ENCODE results near the gene C3orf62. TPM values are rescaled to one million over a fixed set of nuclear protein-coding genes. Genes with fewer than 3 reads are reported as not detected.

Gene C3orf62
- polyA plus RNA-seq, 1 donor from 2014 or later = 1.5 TPM

DNA sequence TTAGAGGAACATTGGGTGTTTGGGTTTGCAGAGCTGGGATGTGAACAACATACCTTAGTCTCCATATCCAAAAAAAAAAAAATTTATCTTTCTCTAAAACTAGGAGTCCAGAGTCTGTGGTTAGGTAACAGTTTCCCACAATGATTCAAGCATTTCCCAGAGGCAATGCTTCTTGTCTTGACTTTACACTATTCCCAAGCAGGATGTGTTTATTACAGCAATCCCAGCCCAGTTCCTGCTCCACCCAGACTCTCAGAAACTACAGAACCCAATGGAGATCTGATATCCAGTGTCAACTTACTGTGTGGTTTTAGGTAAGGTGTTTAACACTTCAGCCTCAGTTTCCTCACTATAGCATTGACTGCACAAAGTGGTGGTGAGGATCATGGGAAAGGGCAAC lies 2.3 kb upstream of the C3orf62 start:
- no peaks in the 10 kb centered on the region for H3K27me3 Mint-ChIP-seq
- H3K27ac Mint-ChIP-seq = peak overlapping the region in 2 of 3 donors; percentile 16 to 39
- H3K4me3 Mint-ChIP-seq = no peak overlapping the region
- H3K4me1 Mint-ChIP-seq = peaks cover 11 to 20% (median 15%) of the 10 kb centered on the region in 3 donors
- H3K9me3 Mint-ChIP-seq = no peaks in the 10 kb centered on the region
- peaks cover 14% of the 10 kb centered on the region for H3K36me3 Mint-ChIP-seq

GRCh38 chr3:49278548-49278947 lies 1.5 kb upstream of the C3orf62 start:
- peak overlapping the region; percentile 64 to 96 (median 70) for H3K27ac Mint-ChIP-seq
- no peaks in the 10 kb centered on the region for H3K9me3 Mint-ChIP-seq
- no peaks in the 10 kb centered on the region for H3K27me3 Mint-ChIP-seq
- peaks cover 11 to 20% (median 15%) of the 10 kb centered on the region in 3 donors for H3K4me1 Mint-ChIP-seq
- H3K36me3 Mint-ChIP-seq = peaks cover 12% of the 10 kb centered on the region
- peak overlapping the region in 1 of 4 donors; percentile 82 for H3K4me3 Mint-ChIP-seq

DNA sequence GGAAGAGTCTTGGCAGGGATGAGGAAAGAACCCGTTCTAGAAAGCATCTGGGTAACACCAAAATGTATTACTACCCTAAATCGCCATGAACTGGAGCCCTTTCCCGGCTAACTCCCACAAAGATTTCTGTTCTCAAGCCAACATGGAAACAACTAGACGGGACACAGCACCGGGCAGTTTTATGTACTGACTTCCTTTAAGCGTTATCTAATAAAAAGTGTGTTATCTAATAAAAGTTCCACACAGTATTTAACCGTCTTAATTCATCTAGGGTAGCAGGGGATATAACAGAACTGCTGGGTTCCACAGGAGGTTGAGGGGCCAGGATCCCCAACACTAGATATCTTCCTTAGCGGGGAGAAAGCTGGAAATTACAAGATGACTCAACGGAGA lies 347 bp upstream of the C3orf62 start:
- H3K9me3 Mint-ChIP-seq = no peaks in the 10 kb centered on the region
- no peaks in the 10 kb centered on the region for H3K27me3 Mint-ChIP-seq
- peaks cover 13% of the 10 kb centered on the region for H3K36me3 Mint-ChIP-seq
- H3K27ac Mint-ChIP-seq = peak overlapping the region; percentile 70 to 96 (median 92)
- H3K4me3 Mint-ChIP-seq = peak overlapping the region; percentile 82 to 95 (median 88)
- H3K4me1 Mint-ChIP-seq = peaks cover 11 to 20% (median 15%) of the 10 kb centered on the region in 3 donors

GRCh38 chr3:49273825-49274532 lies 3.1 kb downstream of the C3orf62 start:
- H3K27ac Mint-ChIP-seq = no peak overlapping the region
- H3K4me1 Mint-ChIP-seq = peaks cover 11 to 20% (median 15%) of the 10 kb centered on the region in 3 donors
- H3K9me3 Mint-ChIP-seq = no peaks in the 10 kb centered on the region
- no peaks in the 10 kb centered on the region for H3K27me3 Mint-ChIP-seq
- peak overlapping the region in 1 of 4 donors; percentile 17 for H3K4me3 Mint-ChIP-seq
- H3K36me3 Mint-ChIP-seq = peaks cover 6% of the 10 kb centered on the region

DNA sequence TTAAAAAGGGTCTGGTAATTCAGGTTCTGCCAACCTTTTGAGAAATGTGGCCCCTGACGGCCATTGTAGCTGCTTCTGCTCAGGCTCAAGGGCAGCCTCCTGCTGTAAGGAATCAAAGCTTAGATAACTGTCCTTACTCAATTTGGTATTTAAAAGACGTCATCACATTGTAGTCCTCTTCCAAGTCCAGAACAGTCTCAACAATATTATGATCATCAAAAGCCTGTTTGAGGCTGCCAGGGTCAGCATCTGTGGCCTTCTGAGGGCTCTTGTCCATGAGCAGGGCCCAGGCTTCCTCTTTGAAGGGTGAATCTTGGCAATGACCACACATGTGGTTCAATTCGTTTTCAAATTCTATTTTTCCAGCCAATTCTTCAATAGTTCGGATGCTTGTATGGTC lies 6.0 kb downstream of the C3orf62 start:
- H3K27me3 Mint-ChIP-seq = no peaks in the 10 kb centered on the region
- H3K4me3 Mint-ChIP-seq = no peak overlapping the region
- no peaks in the 10 kb centered on the region for H3K9me3 Mint-ChIP-seq
- peaks cover 0 to under 1% (median under 1%) of the 10 kb centered on the region in 3 donors for H3K4me1 Mint-ChIP-seq
- no peak overlapping the region for H3K27ac Mint-ChIP-seq
- H3K36me3 Mint-ChIP-seq = peaks cover 2% of the 10 kb centered on the region

- no peaks in the 10 kb centered on the region for H3K27me3 Mint-ChIP-seq
- H3K36me3 Mint-ChIP-seq = peaks cover 2% of the 10 kb centered on the region
- H3K4me1 Mint-ChIP-seq = no peaks in the 10 kb centered on the region
- H3K9me3 Mint-ChIP-seq = no peaks in the 10 kb centered on the region
- H3K4me3 Mint-ChIP-seq = no peak overlapping the region
- peak overlapping the region in 1 of 3 donors; percentile 6 for H3K27ac Mint-ChIP-seq
These were observed 6.9 kb downstream of the C3orf62 start for GRCh38 chr3:49270156-49270500.

DNA sequence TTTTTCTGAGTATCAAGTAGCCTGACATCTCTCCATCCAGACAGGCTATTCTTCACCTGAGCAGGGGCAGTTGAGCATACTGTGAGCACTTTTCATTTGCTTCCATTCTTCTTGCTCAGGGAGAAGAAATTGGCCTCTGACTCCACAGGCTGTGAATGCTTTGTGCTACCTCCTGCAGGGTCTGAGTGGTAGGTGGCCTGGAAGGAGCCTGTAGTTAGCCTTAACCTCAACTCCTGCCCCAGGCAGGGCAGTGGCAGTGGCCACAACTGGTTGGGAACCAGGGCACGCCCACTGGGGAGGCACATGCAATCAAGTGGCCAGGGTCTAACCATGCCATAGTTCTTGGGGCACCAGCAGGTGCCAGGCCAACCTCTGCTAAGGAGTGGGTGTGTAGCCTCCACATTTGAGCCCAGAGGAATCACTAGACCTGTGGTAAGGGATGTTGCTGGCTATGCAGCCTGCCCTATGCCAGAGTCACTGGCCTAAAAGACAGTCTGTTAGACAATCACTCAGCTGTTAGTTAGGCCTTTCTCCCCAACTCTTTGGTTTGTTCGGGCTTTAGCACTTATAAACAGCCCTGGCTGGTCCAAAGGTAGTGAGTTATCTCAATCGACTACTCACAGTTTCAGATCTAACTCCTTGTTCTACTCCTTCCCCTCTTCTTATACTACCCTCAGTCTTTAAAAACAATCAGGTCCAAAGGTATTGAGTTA lies 7.4 kb downstream of the C3orf62 start:
- peaks cover 2% of the 10 kb centered on the region for H3K36me3 Mint-ChIP-seq
- no peaks in the 10 kb centered on the region for H3K9me3 Mint-ChIP-seq
- H3K4me1 Mint-ChIP-seq = no peaks in the 10 kb centered on the region
- H3K4me3 Mint-ChIP-seq = no peak overlapping the region
- peak overlapping the region in 1 of 3 donors; percentile 6 for H3K27ac Mint-ChIP-seq
- no peaks in the 10 kb centered on the region for H3K27me3 Mint-ChIP-seq

DNA sequence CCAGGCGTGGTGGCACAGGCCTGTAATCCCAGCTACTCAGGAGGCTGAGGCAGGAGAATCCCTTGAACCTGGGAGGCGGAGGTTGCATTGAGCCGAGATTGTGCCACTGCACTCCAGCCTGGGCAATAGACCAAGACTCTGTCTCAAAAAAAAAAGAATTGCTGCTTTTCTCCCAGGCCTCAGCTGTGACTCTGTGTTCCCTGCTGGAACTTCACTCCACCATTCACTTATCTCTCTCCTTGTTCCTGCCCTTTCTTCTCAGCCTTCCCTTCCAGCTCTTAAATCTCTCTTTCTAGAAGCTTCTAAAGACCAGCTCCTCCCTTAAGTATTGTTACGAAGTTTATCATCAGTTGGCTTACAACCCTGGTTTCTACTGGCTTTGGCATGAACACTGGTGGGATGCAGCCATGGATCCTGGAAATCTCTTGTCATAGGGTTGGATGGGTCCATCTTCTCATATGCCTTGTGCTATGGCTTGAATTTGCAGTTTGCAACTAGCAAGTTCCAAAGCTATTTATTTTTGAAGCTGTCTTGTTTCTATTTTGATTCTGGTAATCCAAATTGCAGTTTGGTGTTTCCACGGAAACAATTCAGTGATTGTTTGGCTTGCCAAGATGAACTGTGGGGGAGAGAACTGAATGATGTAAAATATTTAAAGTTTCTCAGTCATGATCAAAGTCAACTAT lies 10.5 kb downstream of the C3orf62 start:
- H3K9me3 Mint-ChIP-seq = no peaks in the 10 kb centered on the region
- H3K36me3 Mint-ChIP-seq = no peaks in the 10 kb centered on the region
- peaks cover 0 to 2% (median 0%) of the 10 kb centered on the region in 3 donors for H3K4me1 Mint-ChIP-seq
- no peak overlapping the region for H3K4me3 Mint-ChIP-seq
- H3K27me3 Mint-ChIP-seq = no peaks in the 10 kb centered on the region
- H3K27ac Mint-ChIP-seq = no peak overlapping the region

- no peaks in the 10 kb centered on the region for H3K27me3 Mint-ChIP-seq
- no peak overlapping the region for H3K27ac Mint-ChIP-seq
These were observed 11.2 kb downstream of the C3orf62 start for GRCh38 chr3:49265661-49266386.

DNA sequence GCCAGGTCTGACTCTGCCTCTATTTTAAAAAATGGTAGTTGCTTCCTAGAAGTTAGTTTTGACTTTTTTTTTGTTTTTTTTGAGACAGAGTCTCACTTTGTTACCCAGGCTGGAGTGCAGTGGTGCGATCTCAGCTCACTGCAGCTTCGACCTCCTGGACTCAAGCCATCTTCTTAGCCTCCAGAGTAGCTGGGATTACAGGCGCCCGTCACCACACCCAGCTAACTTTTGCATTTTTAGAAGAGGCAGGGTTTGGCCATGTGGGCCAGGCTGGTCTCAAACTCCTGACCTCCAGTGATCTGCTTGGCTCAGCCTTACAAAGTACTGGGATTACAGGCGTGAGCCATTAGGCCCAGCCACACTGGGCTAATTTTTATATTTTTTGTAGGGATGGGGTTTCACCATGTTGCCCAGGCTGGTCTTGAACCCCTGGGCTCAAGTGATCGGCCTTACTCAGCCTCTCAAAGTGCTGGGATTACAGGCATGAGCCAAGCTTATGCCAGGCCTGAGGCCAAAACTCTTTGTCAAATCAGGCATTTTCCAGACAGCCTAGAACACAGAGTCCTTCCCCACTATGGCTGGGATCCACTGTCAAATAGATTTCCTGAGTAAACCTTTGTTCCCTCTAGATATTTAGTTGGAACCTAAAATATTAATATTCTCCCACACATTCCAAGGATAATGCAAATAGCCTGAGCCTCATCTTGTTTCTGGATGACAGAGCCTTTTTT lies 13.7 kb downstream of the C3orf62 start:
- no peak overlapping the region for H3K27ac Mint-ChIP-seq
- H3K4me3 Mint-ChIP-seq = no peak overlapping the region
- no peaks in the 10 kb centered on the region for H3K27me3 Mint-ChIP-seq
- H3K9me3 Mint-ChIP-seq = no peaks in the 10 kb centered on the region
- peaks cover 0 to 2% (median 0%) of the 10 kb centered on the region in 3 donors for H3K4me1 Mint-ChIP-seq
- H3K36me3 Mint-ChIP-seq = no peaks in the 10 kb centered on the region

More at GRCh38 chr3:49265661-49266386, 11.2 kb downstream of the C3orf62 start:
- Mint-ChIP-seq H3K4me3 (no peak overlapping the region), H3K9me3 (no peaks in the 10 kb centered on the region), H3K4me1 (peaks cover 0 to 2% (median 0%) of the 10 kb centered on the region in 3 donors), H3K36me3 (no peaks in the 10 kb centered on the region)

- Mint-ChIP-seq H3K27ac (no peak overlapping the region), H3K4me1 (peaks cover 0 to 2% (median 0%) of the 10 kb centered on the region in 3 donors), H3K9me3 (no peaks in the 10 kb centered on the region), H3K27me3 (peaks cover 1% of the 10 kb centered on the region), H3K4me3 (no peak overlapping the region), H3K36me3 (no peaks in the 10 kb centered on the region)
These were observed 16.2 kb downstream of the C3orf62 start for GRCh38 chr3:49260806-49261324.

DNA sequence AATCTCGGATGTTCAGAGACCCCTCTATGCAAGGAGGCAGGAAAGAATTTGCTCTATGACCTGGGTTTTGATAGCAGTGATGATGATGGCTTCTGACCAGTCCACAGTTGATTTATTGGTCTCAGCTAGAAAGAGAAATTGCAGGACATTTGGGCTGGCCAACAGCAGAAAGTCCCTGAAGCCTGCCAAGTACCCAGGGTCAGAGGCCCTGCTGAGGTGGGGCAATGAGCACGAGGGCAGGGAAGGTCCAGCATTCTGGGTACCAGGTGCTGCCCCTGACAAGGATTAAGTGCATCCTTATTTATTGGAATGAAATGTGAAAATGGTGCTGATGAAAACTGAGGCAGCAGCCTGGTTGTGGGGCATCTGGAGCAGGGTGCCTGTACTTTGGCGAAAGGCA lies 19.8 kb downstream of the C3orf62 start:
- H3K4me1 Mint-ChIP-seq = peaks cover 0 to 2% (median 0%) of the 10 kb centered on the region in 3 donors
- H3K4me3 Mint-ChIP-seq = no peak overlapping the region
- peaks cover 1% of the 10 kb centered on the region for H3K27me3 Mint-ChIP-seq
- H3K27ac Mint-ChIP-seq = no peak overlapping the region
- no peaks in the 10 kb centered on the region for H3K9me3 Mint-ChIP-seq
- peaks cover 1% of the 10 kb centered on the region for H3K36me3 Mint-ChIP-seq

DNA sequence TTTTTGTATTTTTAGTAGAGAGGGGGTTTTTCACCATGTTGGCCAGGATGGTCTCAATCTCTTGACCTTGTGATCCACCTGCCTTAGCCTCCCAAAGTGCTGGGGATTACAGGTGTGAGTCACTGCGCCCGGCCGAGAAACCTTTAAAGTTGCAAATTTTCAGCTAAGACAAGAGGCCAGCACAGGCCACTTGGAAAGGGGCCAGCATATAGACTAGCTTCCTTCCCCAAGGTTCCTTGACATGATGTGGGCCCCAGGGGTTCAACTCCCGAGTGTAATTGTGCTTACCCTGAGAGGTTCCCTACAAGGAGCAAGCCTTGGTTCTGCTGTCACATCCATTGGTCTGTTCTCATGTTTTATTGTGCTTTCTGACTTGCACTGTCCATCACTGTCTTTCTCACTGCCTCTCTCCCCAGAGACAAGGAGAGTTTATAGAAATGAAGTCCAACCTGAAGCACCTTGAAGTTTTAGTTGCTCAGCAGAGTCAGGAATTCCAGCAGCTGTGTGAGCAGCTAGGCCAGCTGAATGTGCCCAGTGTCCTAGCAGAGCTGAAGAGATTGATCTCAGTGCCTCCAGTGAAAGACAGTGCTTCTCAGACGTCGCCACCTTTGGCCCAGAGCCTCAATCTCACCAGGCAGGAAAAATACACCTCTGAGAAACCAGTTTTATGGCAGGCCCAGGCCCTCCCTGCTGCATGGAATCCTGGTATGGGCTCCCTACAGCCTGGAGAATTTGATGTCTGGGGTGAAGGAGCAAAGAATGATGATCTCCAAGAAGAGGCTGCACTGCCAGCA lies 21.1 kb downstream of the C3orf62 start:
- H3K36me3 Mint-ChIP-seq = peaks cover 1% of the 10 kb centered on the region
- peaks cover 1% of the 10 kb centered on the region for H3K27me3 Mint-ChIP-seq
- no peak overlapping the region for H3K4me3 Mint-ChIP-seq
- H3K27ac Mint-ChIP-seq = no peak overlapping the region
- H3K9me3 Mint-ChIP-seq = no peaks in the 10 kb centered on the region
- H3K4me1 Mint-ChIP-seq = no peaks in the 10 kb centered on the region
